ENCODE results near the gene GTF2H3.

The GTF2H3 gene

DNA sequence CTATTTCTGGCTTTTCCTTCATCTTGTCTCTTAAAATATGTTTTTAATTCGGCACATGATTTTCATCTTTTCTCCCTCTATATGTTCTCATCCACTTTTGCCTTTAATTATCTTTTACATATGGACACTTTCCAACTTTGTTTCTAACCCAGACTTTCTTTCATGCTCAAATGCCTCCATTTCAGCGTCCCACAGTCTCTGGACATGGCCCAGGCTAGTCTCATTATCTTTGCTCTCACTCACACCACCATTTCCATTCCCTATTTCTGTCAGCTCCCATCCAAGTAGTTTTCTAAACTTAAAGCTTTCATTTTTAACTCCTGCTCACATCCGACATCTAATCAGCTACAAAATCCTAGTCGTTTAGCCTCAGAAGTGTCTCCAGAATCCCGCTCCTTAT is 14.8 kb downstream of the GTF2H3 start:
- no peak for DNase-seq

DNA sequence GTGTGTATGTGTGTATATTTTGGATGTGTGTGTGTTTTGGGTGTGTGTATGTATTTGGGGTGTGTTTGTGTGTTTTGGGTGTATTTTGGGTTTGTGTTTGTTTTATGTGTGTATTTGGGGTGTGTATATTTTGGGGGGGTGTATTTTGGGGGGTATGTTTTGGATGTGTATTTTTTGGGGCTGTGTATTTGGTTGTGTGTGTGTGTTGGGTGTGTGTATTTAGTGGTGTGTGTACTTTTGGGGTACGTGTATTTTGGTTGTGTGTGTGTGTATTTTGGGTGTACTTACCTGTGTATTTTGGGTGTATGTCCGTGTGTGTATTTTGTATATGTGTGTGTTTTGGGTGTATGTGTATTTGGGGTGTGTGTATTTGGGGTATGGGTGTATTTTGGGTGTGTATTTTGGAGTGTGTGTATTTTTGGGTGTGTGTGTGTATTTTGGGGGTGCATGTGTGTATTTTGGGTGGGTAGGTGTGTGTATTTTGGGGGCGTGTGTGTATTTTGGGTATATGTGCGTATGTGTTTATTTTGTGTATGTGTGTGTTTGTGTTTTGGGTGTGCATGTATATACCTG is 20.6 kb downstream of the GTF2H3 start:
- DNase-seq, result no peak

DNA sequence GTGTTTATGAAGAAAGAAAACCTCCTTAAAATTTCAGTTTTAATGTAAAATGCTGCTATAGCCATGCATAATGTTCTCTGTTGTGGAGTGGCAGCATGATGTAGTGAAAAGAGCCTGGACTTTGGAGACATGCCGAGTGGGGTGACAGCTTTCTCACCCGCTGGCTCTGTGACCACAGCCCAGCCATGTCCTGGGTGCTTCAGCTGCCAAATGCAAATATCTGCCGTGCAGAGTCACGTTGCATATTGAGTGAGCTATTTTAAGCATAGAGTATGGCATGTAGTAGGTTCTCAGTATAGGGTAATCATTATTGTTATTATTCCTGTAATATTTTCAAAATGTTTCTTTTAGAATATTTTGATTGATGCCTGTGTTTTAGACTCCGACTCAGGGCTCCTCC is 21.8 kb downstream of the GTF2H3 start:
- DNase-seq, result no peak

DNA sequence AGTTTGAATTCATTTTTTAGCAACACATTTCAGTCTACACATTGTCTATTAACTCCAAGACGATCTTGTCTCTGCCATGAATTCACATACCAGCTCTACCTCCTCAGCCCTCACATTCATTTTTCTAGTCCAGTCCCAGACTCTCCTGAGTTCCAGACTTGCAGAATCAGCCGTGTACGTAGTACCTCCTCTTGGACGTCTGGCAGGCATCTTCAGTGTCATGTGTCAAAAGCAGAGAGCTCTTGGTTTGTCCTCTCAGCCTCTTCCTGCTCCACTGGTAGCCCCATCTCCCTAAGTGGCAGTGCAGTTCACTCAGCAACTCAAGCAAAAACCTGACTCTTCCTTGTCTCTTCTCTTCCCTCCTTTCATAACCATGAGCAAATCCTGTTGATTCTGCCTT is 22.8 kb downstream of the GTF2H3 start:
- DNase-seq, result no peak

DNA sequence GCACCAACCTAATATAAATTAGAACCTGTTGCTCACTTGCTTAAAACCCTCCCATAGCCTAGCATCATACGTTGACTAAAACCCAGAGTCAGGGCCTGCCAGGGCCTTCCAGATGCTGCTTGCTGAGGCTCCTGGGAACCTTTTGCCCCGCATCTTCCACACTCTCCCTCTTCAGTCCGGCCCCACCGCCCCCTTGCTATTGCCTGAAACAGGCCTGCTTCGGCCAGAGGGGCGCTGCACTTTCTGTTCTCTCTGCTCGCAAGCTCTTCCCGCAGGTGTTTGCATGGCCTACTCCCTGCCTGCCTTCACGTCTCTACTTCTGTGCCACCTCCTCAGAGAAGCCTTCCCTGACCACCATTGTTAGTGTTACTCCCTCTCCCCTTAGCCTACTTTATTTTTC is 23.6 kb downstream of the GTF2H3 start:
- no peak for DNase-seq

DNA sequence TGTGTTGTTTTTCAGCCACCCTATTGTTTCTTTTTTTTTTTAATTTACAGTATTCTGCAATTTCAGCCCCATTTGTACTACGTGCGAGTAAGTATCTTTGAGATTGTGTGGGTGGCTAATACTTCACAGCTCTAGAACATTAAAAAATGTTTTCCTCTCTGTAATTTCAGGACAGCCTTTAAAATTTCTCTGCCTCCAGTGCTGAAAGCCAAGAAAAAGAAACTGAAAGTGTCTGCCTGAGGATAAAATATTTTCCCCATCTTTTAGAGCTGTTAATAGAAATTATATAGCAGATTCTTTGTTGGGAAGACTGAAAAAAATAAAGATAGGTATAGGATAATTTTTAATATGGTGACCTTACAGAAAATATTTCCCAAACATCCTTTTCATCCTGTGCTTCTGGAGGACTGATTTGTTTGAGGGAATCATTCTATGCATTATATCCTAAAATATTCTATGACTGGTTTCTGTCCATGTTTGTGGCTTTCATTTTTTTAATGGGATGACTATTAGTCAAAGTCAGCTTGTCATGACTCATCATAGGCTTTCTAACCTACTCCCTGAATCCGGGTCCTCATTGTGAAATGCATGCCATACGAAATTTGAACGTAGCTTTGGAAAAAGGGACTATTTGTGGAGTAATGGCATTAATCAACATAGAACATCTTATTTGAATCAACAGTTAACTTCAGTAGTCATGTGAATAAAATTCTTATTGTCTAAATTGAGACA is 26.5 kb downstream of the GTF2H3 start:
- no peak for DNase-seq

DNA sequence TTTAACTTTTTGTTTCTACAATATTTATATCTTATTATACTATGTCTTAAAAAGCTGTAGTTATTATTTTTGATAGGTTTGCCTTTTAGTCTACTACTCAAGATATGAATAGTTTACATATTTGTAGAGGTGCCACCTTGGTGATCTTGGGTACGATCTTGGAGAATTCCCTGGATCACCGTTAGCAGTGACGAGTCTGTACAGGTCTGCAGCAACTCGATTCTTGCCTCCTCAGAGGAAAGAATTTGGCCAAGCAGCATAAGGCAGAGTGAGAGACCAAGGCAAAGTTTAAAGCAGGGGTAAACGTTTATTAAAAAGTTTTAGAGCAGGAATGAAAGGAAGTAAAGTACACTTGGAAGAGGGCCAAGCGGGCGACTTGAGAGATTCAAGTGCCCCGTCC is 34.1 kb downstream of the GTF2H3 start:
- DNase-seq, result no peak

DNA sequence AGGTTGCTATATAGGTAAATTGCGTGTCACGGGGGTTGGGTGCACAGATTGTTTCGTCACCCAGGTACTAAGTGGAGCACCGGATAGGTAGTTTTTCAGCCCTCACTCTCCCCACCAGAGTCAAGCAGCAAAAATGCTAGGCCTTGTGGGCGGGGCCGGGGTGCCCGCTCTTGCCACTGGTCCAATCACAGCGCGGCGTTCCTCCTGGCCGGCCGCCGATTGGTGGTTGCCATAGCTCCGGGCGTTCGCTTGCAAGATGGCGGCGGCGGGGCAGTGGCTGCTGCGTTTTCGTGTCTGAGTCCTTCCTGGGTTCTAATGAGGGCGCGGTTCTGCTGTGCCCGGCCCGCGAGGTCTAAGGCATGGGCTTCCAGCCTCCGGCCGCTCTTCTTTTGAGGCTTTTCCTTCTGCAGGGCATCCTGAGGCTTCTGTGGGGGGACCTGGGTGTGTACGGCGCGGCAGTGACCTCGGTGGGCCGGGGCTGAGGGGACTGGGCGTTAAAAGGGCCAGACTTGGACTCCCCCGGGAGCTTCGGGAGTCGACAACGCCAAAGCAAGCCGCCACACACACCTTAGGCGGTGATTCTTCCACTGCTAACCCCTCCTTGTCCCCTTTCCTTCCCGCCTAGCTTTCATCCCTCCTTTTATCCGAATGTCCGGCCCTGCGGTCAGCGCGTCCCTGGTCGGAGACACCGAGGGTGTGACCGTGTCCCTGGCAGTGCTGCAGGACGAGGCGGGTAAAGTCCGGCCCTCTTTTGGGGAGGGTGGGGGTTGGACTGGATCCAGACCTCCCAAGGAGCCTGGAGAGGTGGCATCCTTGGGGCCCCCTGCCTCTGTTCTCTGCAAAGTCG is 37.5 kb downstream of the GTF2H3 start, which contains the start of gene TCTN2:
Gene TCTN2 (plus strand): TSS at position 232 of the 847 bp plus-strand sequence. CDS start 128 bp downstream, at position 360.
- DNase-seq, result peak; percentile 94

DNA sequence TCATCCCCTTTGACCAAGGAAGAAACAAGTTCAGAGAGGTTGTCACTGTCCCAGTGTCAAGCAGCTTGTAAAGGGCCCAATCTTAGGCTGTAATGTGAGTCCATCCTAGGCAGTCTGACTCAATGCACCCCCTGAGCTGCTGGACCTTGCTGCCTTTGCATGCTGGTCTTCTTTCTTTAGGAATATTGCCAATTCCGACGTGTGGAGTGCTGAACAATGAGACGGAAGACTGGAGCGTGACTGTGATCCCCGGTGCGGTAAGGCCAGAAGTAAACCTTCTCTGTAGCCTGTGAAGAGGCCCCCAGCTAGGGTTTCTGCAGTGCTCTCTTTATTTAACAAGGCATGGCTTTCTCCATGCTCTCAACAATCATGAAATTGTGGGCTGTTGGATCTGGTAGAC is 38.2 kb downstream of the GTF2H3 start:
- DNase-seq, result no peak

DNA sequence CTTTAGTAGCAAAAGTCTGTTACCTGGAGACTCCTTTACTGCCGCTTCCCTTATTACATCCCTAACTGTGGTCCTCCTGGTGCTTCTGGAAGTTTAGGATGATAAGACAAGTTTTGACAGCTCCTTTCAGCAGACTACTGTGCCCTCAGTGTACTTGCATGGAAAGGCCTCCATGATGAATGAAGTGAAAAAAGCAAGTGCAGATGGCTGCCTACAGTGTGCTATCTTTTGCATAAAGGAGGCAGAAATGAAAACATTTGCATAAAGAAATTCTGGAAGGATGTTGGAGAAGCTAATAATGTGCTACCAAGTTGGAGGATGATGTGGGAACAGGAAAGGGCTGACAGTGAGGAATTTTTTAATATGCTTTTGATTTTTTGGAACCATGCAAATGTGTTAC is 41.8 kb downstream of the GTF2H3 start:
- no peak for DNase-seq

DNA sequence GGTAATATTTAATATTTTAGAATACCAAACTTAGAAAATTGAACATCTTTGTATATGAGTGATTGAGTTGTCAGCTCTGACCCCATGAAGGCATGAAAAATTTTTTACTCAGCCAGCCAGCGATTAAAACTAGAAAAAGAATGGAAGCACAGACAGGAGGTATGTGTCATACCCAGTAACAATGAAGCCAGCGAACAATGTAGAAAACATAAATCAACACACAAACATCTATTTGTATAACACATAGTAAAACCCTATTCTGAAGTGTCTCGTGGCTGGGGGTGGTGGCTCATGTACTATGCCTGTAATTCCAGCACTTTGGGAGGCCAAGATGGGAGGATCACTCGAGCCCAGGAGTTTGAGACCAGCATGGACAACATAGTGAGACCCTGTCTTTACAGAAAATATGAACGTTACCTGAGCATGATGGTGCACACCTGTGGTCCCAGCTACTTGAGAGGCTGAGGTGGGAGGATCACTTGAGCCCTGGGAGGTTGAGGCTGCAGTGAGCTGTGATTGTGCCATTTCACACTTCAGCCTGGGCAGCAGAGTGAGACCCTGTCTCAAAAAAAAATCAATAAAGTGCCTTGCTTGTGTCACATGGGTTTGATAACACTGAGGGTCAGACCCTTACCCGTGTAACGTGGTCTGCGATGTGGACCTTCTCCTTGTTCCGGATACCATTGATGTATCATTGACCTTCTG is 43.1 kb downstream of the GTF2H3 start:
- DNase-seq, result no peak

DNA sequence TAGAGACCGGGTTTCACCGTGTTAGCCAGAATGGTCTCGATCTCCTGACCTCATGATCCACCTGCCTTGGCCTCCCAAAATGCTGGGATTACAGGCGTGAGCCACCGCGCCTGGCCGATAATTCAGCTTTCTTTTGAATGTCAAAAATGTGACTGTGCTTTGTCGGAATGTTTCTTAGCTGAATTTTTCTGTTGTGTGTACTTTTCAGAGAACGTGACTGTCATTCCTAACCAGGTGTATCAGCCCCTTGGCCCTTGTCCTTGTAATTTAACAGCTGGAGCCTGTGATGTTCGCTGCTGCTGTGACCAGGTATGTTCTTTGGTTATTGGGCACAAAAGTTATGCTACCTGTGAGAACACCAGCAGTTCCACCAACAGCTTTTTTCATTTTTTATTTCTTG is 45.4 kb downstream of the GTF2H3 start:
- no peak for DNase-seq

DNA sequence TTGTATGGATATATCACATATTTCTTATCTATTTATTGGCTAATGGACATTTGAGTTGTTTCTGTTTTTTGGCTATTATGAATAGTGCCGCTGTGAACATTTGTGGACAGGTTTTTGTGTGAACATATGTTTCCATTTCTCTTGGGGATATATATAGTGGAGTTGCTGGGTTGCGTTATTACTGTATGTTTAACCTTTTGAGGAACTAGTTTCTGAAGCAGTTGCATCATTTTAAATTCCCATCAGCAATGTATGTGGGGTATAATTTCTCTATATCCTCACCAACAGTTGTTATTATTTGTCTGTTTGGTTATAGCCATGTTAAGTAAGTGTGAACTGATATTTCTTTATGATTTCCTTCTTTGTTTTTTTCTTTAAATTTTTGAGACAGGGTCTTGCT is 48.0 kb downstream of the GTF2H3 start:
- no peak for DNase-seq

DNA sequence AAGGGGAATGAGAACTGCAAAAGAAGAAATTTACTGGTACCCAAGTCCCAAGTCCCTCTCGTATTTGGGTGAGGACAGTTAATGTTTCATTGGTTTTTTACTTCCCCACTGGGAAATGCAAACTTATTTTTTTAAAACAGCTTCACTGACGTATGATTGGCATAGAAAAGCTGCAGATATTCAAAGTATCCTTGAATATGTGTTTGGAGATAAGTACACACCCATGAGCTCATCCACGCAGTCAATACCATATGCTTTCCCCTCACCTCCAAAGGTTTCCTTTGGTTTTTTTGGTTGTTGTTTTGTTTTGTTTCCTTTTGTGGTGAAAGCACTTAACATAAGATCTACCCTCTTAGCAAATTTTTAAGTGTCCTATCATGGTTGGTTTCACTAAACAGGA is 50.3 kb downstream of the GTF2H3 start:
- DNase-seq, result no peak

DNA sequence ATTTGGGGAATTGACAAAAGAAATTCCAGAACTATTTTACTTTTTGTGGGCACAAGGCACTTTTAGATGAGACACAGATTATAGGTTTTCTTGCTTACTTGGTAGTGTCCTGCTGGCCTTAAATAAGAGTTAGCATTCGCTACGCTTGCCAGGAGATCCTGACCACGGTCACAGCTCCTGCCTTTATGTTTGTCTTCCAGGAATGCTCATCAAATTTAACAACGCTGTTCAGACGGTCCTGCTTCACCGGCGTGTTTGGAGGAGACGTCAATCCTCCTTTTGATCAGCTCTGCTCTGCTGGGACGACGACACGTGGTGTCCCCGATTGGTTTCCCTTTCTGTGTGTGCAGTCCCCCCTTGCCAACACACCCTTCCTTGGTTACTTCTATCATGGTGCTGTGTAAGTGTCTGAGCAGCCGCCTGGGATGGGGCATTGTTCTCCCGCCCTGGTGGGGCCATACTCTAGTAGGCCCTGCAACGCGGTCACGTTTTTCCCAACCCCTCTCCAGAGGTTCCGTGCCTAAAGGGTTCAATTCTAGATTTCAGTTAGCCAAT is 53.1 kb downstream of the GTF2H3 start:
- DNase-seq, result no peak

DNA sequence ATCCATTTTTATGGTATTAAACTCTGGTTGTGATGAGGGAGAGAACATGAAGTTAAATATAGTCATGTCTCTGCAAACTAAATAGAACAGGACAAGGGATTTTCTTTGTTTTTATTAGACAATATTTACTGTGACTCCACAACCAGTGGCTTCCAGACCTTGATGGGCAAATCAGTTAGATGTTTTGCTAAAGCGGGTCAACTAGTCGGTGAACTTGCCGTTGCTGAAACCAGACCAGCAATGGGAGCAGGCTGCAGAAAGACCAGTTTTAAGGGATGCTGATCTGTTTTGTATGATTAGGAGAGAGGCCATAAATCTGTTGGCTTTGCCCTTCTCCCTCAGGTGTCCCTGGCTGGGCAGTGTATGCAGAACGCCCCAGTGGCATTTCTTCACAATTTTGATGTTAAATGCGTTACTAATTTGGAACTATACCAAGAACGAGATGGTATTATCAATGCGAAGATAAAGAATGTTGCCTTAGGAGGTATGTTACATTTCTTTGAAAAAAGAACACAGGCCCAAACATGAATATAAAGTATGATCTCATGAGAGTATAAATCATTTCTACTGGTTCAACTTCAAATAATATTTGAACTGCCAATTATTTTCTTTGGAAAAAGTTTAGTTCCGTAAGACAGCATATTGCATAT is 56.7 kb downstream of the GTF2H3 start:
- DNase-seq, result no peak

DNA sequence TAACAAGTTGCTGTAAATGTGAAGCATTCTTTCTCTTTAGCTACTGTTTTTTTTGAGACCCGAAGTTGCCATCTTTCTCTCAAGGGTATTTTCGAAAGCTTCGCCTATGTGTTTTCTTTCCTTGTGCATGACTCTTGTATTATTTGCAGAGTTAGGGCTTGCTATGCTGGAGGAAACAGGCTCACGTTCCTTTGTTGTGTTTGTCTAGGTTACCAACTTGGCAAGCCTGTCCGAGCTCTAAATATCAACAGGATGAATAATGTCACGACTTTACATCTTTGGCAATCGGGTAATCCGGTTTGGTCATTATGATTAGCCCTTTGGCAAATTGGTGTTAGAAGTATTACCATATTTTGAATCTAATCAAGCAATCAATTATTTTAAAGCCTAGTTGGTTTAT is 62.6 kb downstream of the GTF2H3 start:
- DNase-seq, result no peak

DNA sequence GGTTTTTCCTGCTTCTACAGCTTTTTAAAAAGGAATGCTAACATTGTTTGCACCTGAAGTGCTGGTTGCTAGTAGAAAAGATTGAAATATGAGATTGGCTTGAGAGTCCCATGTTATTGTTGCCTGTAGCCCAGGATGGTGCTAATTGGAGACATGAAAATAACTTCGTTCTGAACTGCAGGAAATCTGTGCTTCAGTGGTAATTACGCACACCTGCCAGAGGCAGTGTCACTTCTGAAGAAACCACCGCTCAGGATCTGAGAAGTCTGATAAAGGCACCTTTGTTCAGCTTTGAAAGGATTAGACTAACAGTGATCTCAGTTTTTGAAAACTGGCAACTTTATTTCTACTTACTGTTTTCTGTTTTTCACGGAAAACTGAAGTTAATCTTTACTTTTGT is 63.0 kb downstream of the GTF2H3 start:
- DNase-seq, result no peak

DNA sequence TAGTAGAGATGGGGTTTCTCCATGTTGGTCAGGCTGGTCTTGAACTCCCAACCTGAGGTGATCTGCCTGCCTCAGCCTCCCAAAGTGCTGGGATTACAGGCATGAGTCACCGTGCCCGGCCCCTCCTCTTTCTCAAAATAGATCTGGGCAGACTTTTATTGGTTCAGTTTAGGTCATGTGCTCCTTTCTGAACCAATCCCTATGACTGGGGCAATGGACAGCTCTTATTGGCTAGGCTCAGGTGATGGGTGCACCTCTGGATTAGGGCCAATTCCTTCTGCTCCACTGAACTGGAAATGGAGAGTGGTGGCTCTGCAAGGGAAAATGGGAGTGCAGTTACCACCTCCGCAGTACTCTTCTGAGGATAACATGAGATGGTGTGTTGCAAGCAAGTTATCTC is 72.3 kb downstream of the GTF2H3 start:
- DNase-seq, result no peak

DNA sequence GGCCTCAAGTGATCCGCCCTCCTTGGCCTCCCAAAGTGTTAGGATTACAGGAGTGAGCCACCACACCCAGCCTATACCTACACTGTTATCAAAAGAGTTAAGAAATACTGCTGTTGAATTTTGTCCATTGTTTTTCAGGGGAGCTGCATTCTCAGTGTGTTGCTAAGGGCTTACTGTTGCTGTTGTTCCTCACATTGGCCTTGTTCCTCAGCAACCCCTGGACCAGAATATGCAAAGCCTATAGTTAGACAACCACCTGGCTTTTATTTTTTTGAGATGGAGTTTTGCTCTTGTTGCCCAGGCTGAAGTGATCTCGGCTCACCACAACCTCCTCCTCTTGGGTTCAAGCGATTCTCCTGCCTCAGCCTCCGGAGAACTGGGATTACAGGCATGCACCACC is 73.8 kb downstream of the GTF2H3 start:
- DNase-seq, result no peak

Measured in retina (tissue), 1 donor.